ENCODE data around the gene CUBN. TPM values are rescaled to one million over a fixed set of nuclear protein-coding genes. Genes with fewer than 3 reads are reported as not detected.

CUBN gene
- total and polyA plus RNA-seq, 9 of the 15 experiments (the other 6 are each of a cell fraction or from before 2014, with no cell fraction given), result 0.04 to 0.33 (median 0.09) TPM

DNA sequence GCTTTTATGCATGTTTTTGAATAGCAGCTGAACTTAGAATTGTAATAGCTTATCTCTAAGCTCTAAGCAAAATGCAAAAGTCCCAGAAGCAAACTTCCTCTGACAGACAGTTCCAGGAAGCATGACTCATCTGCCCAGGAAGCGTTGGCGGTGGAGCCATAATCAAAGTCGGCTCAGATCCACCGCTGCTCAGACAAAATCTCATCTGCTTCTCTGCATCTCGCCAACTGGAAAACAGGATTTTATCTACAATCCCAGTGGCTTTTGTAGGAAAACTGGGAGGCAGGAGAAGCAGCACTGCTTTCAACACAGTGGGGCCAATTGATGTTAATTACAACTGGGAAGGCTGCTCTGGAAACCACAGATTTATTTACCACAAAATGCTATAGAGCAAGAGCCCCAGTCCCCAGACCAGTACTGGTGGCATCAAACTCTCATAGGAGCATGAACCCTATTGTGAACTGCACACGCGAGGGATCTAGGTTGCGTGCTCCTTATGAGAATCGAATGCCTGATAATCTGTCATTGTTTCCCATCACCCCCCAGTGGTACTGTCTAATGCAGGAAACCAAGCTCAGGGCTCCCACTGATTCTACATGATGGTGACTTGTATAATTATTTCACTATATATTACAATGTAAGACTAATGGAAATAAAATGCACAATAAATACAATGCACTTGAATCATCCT, 99.9 kb downstream of the CUBN start (continued):
- TF ChIP-seq ZBTB1 (CRISPR knock-in tag; IDR thresholded peaks at IDR 0.05; ENCODE audit: borderline replicate concordance, low read depth) (no peak), FUS (optimal IDR thresholded peaks at IDR 0.05; ENCODE audit: low read depth, low read length) (no peak), CBFA2T2 (conservative IDR thresholded peaks at IDR 0.05) (peak; percentile 72), MCM2 (IDR thresholded peaks at IDR 0.05; ENCODE audit: low read depth) (no peak), SRSF9 (IDR thresholded peaks at IDR 0.05; ENCODE audit: borderline replicate concordance, low read depth, low read length) (no peak), CXXC5 (CRISPR knock-in tag; IDR thresholded peaks at IDR 0.05) (peak; percentile 62), CBX5 (IDR thresholded peaks at IDR 0.05; ENCODE audit: borderline replicate concordance, low read depth) (no peak), POLR3G (IDR thresholded peaks at IDR 0.05; ENCODE audit: extremely low read depth, insufficient read length, insufficient replicate concordance) (no peak), SMC3 (conservative IDR thresholded peaks at IDR 0.05; ENCODE audit: insufficient read depth, low read depth, low read length) (no peak)
- TF ChIP-seq, protein P1, sequence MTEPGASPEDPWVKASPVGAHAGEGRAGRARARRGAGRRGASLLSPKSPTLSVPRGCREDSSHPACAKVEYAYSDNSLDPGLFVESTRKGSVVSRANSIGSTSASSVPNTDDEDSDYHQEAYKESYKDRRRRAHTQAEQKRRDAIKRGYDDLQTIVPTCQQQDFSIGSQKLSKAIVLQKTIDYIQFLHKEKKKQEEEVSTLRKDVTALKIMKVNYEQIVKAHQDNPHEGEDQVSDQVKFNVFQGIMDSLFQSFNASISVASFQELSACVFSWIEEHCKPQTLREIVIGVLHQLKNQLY (CRISPR knock-in tag; conservative IDR thresholded peaks at IDR 0.05), result no peak
- TF ChIP-seq, protein P2, sequence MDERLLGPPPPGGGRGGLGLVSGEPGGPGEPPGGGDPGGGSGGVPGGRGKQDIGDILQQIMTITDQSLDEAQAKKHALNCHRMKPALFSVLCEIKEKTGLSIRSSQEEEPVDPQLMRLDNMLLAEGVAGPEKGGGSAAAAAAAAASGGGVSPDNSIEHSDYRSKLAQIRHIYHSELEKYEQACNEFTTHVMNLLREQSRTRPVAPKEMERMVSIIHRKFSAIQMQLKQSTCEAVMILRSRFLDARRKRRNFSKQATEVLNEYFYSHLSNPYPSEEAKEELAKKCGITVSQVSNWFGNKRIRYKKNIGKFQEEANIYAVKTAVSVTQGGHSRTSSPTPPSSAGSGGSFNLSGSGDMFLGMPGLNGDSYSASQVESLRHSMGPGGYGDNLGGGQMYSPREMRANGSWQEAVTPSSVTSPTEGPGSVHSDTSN (CRISPR knock-in tag; IDR thresholded peaks at IDR 0.05; ENCODE audit: low read depth), result no peak; the same call in 1 of the 2 replicates
- TF ChIP-seq, protein P2 (tag; conservative IDR thresholded peaks at IDR 0.05; ENCODE audit: low read depth), result peak; percentile 83
- TF ChIP-seq, protein P3, sequence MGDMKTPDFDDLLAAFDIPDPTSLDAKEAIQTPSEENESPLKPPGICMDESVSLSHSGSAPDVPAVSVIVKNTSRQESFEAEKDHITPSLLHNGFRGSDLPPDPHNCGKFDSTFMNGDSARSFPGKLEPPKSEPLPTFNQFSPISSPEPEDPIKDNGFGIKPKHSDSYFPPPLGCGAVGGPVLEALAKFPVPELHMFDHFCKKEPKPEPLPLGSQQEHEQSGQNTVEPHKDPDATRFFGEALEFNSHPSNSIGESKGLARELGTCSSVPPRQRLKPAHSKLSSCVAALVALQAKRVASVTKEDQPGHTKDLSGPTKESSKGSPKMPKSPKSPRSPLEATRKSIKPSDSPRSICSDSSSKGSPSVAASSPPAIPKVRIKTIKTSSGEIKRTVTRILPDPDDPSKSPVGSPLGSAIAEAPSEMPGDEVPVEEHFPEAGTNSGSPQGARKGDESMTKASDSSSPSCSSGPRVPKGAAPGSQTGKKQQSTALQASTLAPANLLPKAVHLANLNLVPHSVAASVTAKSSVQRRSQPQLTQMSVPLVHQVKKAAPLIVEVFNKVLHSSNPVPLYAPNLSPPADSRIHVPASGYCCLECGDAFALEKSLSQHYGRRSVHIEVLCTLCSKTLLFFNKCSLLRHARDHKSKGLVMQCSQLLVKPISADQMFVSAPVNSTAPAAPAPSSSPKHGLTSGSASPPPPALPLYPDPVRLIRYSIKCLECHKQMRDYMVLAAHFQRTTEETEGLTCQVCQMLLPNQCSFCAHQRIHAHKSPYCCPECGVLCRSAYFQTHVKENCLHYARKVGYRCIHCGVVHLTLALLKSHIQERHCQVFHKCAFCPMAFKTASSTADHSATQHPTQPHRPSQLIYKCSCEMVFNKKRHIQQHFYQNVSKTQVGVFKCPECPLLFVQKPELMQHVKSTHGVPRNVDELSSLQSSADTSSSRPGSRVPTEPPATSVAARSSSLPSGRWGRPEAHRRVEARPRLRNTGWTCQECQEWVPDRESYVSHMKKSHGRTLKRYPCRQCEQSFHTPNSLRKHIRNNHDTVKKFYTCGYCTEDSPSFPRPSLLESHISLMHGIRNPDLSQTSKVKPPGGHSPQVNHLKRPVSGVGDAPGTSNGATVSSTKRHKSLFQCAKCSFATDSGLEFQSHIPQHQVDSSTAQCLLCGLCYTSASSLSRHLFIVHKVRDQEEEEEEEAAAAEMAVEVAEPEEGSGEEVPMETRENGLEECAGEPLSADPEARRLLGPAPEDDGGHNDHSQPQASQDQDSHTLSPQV (IDR thresholded peaks at IDR 0.05), result peak; percentile 67

Data from K562 (cell line).